Panc1 (cell line): ENCODE measurements around the gene TRIM8. TPM values are rescaled to one million over a fixed set of nuclear protein-coding genes. Genes with fewer than 3 reads are reported as not detected.

ENCODE experiments used
- ATAC-seq: fragments of 200-7000 bp; cut with Tn5 transposase; 2 replicates; pipeline ENCODE4 v1.9.1; 2020; ENCODE audit warnings: mild to moderate bottlenecking, moderate library complexity
- BruUV-seq: library from RNA; stranded (reverse); fragments of 400-500 nt; replicated peaks from 2 replicates; lab custom pipeline; 2021; lab: Mats Ljungman, UMichigan
- CTCF ChIA-PET: fragments of 300-600 bp; sonication (Branson Sonifier 250); formaldehyde crosslinking; loops from one replicate; lab custom pipeline; 2022; ENCODE audit warnings: antibody characterized with exemption; lab: Charles Lee
- POLR2A ChIA-PET: fragments of 300-600 bp; sonication (Branson Sonifier 250); formaldehyde crosslinking; loops from one replicate; lab custom pipeline; 2022; ENCODE audit warnings: antibody characterized with exemption; lab: Charles Lee
- DNase-seq: peaks from one replicate; pipeline ENCODE4 v3.0.0-alpha.2; 2010; ENCODE audit warnings: low read depth, low spot score
- H3K27ac ChIP-seq: 2 replicates; pipeline ENCODE4 v1.5.1; 2011; ENCODE audit warnings: mild to moderate bottlenecking, low read length, inconsistent platforms
- H3K27me3 ChIP-seq: fragments of 200-500 bp; sonication (Bioruptor generic); 2 replicates; pipeline ENCODE4 v1.6.0; 2014; ENCODE audit warnings: low read length, inconsistent platforms; ENCODE audit not compliant: control insufficient read depth, insufficient read depth
- H3K36me3 ChIP-seq: fragments of 200-500 bp; sonication (Bioruptor generic); 2 replicates; pipeline ENCODE4 v1.5.1; 2014; ENCODE audit warnings: inconsistent platforms, mild to moderate bottlenecking, low read length, moderate library complexity; ENCODE audit not compliant: control insufficient read depth, insufficient read depth
- H3K4me1 ChIP-seq: 2 replicates; pipeline ENCODE4 v1.5.1; 2011; ENCODE audit warnings: inconsistent platforms, mild to moderate bottlenecking, low read length, moderate library complexity; ENCODE audit not compliant: control insufficient read depth, insufficient read depth
- H3K4me3 ChIP-seq, 2 experiments: 2 replicates each; pipeline ENCODE4 v1.5.1; 2011 to 2012; ENCODE audit warnings: low read depth in 2 of 2, low read length in 2 of 2, mild to moderate bottlenecking in 2 of 2, inconsistent platforms in 1 of 2, moderate library complexity in 1 of 2
- H3K9me3 ChIP-seq: fragments of 200-500 bp; sonication (Bioruptor generic); 2 replicates; pipeline ENCODE4 v1.5.1; 2014; ENCODE audit warnings: low read depth, mild to moderate bottlenecking, inconsistent platforms, low read length, moderate library complexity; ENCODE audit not compliant: control insufficient read depth, insufficient read depth
- CTCF ChIP-seq: fragments of 450-650 bp; IDR thresholded peaks from 2 replicates; pipeline ENCODE4 v1.5.1; 2017; ENCODE audit warnings: mild to moderate bottlenecking
- POLR2AphosphoS5 ChIP-seq: IDR thresholded peaks from 2 replicates; pipeline ENCODE4 v1.6.1; 2012; ENCODE audit warnings: mild to moderate bottlenecking, low read depth, low read length, moderate library complexity
- REST ChIP-seq, 2 experiments: IDR thresholded peaks; 2 replicates each; pipeline ENCODE4 v1.6.1; 2011 to 2012; ENCODE audit warnings: low read depth in 2 of 2, control low read depth in 1 of 2, low read length in 1 of 2, mild to moderate bottlenecking in 1 of 2, moderate library complexity in 1 of 2; ENCODE audit not compliant: insufficient read depth in 1 of 2
- SIN3A ChIP-seq: IDR thresholded peaks from 2 replicates; pipeline ENCODE4 v1.6.1; 2012; ENCODE audit warnings: low read depth, mild to moderate bottlenecking, low read length, moderate library complexity, borderline replicate concordance; ENCODE audit not compliant: insufficient read depth
- TCF7L2 ChIP-seq: IDR thresholded peaks from 2 replicates; pipeline ENCODE4 v1.6.1; 2011; ENCODE audit warnings: mild to moderate bottlenecking, low read depth, low read length, inconsistent platforms
- in situ Hi-C: cut with HindIII; loops from 2 replicates; pipeline ENCODE4 v1.10.0; 2016; ENCODE audit warnings: low sequenced_read_pairs, low pct_unique_long_range_greater_than_20kb
- intact Hi-C: fragments of 100-400 bp; cut with micrococcal nuclease; formaldehyde crosslinking; loops from one replicate; pipeline ENCODE4 v1.10.0; 2022; ENCODE audit not compliant: unreplicated experiment
- total RNA-seq: library from RNA; stranded (reverse); gene quantifications from one replicate; pipeline ENCODE4 v1.2.1, GENCODE V29; 2021; ENCODE audit not compliant: unreplicated experiment

The TRIM8 gene
- total RNA-seq, 1 experiment from 2014 or later, result 54.4 TPM

- TF ChIP-seq POLR2AphosphoS5 (no peak), TCF7L2 (no peak)
- no peak overlapping the region for H3K27ac ChIP-seq
- no TSS peak for BruUV-seq
- intact Hi-C loops, result no loop called here
- DNase-seq (no peak), ATAC-seq (0 out of 2 replicates have a peak, but pooled peaks have one; percentile 40)
- H3K4me1 ChIP-seq, result no peaks in the 10 kb centered on the region; the same call in 1 of the 2 replicates
- no peaks in the 10 kb centered on the region for H3K36me3 ChIP-seq
- POLR2A ChIA-PET, result interaction anchor here (0.5 kb wide), 1 partner anchor 216 kb away, joined by 4 read pairs; the partner anchor contains the start of gene NFKB2
- in situ Hi-C loops, result no loop called here
- CTCF ChIA-PET, result interaction anchor here (0.6 kb wide), 2 partner anchors 21 to 1618 kb away, joined by 3 to 9 read pairs; no protein-coding TSS in a partner anchor
- H3K27me3 ChIP-seq, result no peaks in the 10 kb centered on the region
- H3K9me3 ChIP-seq, result no peaks in the 10 kb centered on the region
- no peak overlapping the region for H3K4me3 ChIP-seq
Observed at GRCh38 chr10:102611514-102612087, 32.7 kb upstream of the TRIM8 start.

GRCh38 chr10:102612964-102613275 lies 31.4 kb upstream of the TRIM8 start:
- in situ Hi-C loops (no loop called here), intact Hi-C loops (no loop called here)
- H3K4me1 ChIP-seq, result no peaks in the 10 kb centered on the region; the same call in 1 of the 2 replicates
- H3K27me3 ChIP-seq, result no peaks in the 10 kb centered on the region
- no peaks in the 10 kb centered on the region for H3K9me3 ChIP-seq
- H3K4me3 ChIP-seq, result no peak overlapping the region
- DNase-seq (no peak), ATAC-seq (no peak)
- no peak overlapping the region for H3K27ac ChIP-seq
- POLR2A ChIA-PET, result no interaction called here
- BruUV-seq, result no TSS peak
- CTCF ChIA-PET, result interaction anchor here (0.6 kb wide), 1 partner anchor 9 kb away, joined by 3 read pairs; no protein-coding TSS in a partner anchor
- no peaks in the 10 kb centered on the region for H3K36me3 ChIP-seq
- TF ChIP-seq TCF7L2, result no peak
- no peak for TF ChIP-seq SIN3A
- TF ChIP-seq REST (IDR thresholded peaks at IDR 0.05; ENCODE audit: insufficient read depth in 1 of 2, low read depth in 2 of 2, low read length in 1 of 2), result no peak
- TF ChIP-seq POLR2AphosphoS5, result no peak
- no peak for TF ChIP-seq CTCF

GRCh38 chr10:102613286-102613685 lies 31.0 kb upstream of the TRIM8 start:
- Histone ChIP-seq H3K4me3 (no peak overlapping the region), H3K4me1 (no peaks in the 10 kb centered on the region; the same call in 1 of the 2 replicates), H3K27ac (no peak overlapping the region), H3K27me3 (no peaks in the 10 kb centered on the region), H3K9me3 (no peaks in the 10 kb centered on the region), H3K36me3 (no peaks in the 10 kb centered on the region)
- TF ChIP-seq SIN3A (no peak), TCF7L2 (no peak), CTCF (no peak), POLR2AphosphoS5 (no peak), REST (IDR thresholded peaks at IDR 0.05; ENCODE audit: insufficient read depth in 1 of 2, low read depth in 2 of 2, low read length in 1 of 2) (no peak)
- intact Hi-C loops, result no loop called here
- ChIA-PET POLR2A (no interaction called here), CTCF (no interaction called here)
- BruUV-seq, result no TSS peak
- in situ Hi-C loops, result no loop called here
- ATAC-seq (no peak), DNase-seq (no peak)
